GM23338 (cell line): ENCODE measurements around the gene SRSF4. TPM values are rescaled to one million over a fixed set of nuclear protein-coding genes. Genes with fewer than 3 reads are reported as not detected.

Source experiments
- ATAC-seq: fragments of 200-7000 bp; cut with Tn5 transposase; 3 replicates; pipeline ENCODE4 v1.9.1; 2020
- DNase-seq: peaks from one replicate; pipeline ENCODE4 v3.0.0-alpha.2; 2015; ENCODE audit warnings: low spot score
- H2AFZ ChIP-seq: fragments of 200-600 bp; sonication (generic); 2 replicates; pipeline ENCODE4 v1.8.0; 2016; ENCODE audit warnings: antibody characterized with exemption, mild to moderate bottlenecking, moderate library complexity
- H3F3A ChIP-seq: fragments of 200-600 bp; sonication (generic); replicated peaks from 2 replicates; pipeline ENCODE4 v1.8.0; 2017; ENCODE audit warnings: antibody characterized with exemption, mixed run types, low read depth
- H3K27ac ChIP-seq: fragments of 200-600 bp; sonication (generic); 2 replicates; pipeline ENCODE4 v1.6.1; 2016; ENCODE audit warnings: low read depth
- H3K27me3 ChIP-seq: fragments of 200-600 bp; sonication (generic); 2 replicates; pipeline ENCODE4 v1.8.0; 2016; ENCODE audit warnings: mild to moderate bottlenecking, mixed run types, moderate library complexity; ENCODE audit not compliant: insufficient read depth
- H3K36me3 ChIP-seq: fragments of 200-600 bp; sonication (generic); 2 replicates; pipeline ENCODE4 v1.8.0; 2016; ENCODE audit warnings: mild to moderate bottlenecking; ENCODE audit not compliant: insufficient read depth
- H3K4me1 ChIP-seq: fragments of 200-600 bp; sonication (generic); 2 replicates; pipeline ENCODE4 v1.8.0; 2016; ENCODE audit warnings: mild to moderate bottlenecking, moderate library complexity; ENCODE audit not compliant: insufficient read depth
- H3K4me2 ChIP-seq: fragments of 200-600 bp; sonication (generic); 2 replicates; pipeline ENCODE4 v1.7.1; 2017; ENCODE audit warnings: mixed run types
- H3K4me3 ChIP-seq: fragments of 200-600 bp; sonication (generic); 2 replicates; pipeline ENCODE4 v1.6.1; 2016; ENCODE audit warnings: mixed run types
- H3K79me2 ChIP-seq: fragments of 200-600 bp; sonication (generic); replicated peaks from 2 replicates; pipeline ENCODE4 v1.8.0; 2017; ENCODE audit warnings: mild to moderate bottlenecking; ENCODE audit not compliant: insufficient read depth
- H3K9me2 ChIP-seq: fragments of 200-600 bp; sonication (generic); 2 replicates; pipeline ENCODE4 v1.8.0; 2017; ENCODE audit not compliant: insufficient read depth
- H4K20me1 ChIP-seq: fragments of 200-600 bp; sonication (generic); replicated peaks from 2 replicates; pipeline ENCODE4 v1.8.0; 2017; ENCODE audit warnings: mild to moderate bottlenecking; ENCODE audit not compliant: insufficient read depth
- H3K27ac Mint-ChIP-seq: 2 replicates; pipeline ENCODE4 v1.8.0; 2020; ENCODE audit warnings: inconsistent platforms, mild to moderate bottlenecking, moderate library complexity, mixed read lengths
- H3K27me3 Mint-ChIP-seq: 3 replicates; pipeline ENCODE4 v1.8.0; 2022; ENCODE audit warnings: low read depth, mild to moderate bottlenecking, moderate library complexity, mixed read lengths, inconsistent platforms; ENCODE audit not compliant: insufficient read depth, poor library complexity
- H3K36me3 Mint-ChIP-seq: 3 replicates; pipeline ENCODE4 v1.8.0; 2021; ENCODE audit warnings: low read depth, mild to moderate bottlenecking, inconsistent platforms, moderate library complexity, mixed read lengths
- H3K4me1 Mint-ChIP-seq: 3 replicates; pipeline ENCODE4 v1.8.0; 2020; ENCODE audit warnings: mild to moderate bottlenecking, inconsistent platforms, mixed read lengths
- H3K4me3 Mint-ChIP-seq: 3 replicates; pipeline ENCODE4 v1.8.0; 2021; ENCODE audit warnings: moderate library complexity, mild to moderate bottlenecking, inconsistent platforms, mixed read lengths
- H3K9me3 Mint-ChIP-seq: 3 replicates; pipeline ENCODE4 v1.8.0; 2020; ENCODE audit warnings: moderate library complexity, mild to moderate bottlenecking, inconsistent platforms, mixed read lengths
- CREB1 ChIP-seq: fragments of 250-450 bp; sonication (Bioruptor Pico); IDR thresholded peaks from 2 replicates; pipeline ENCODE4 v1.5.0; 2020; ENCODE audit warnings: low read depth, mild to moderate bottlenecking, moderate library complexity
- EZH2 ChIP-seq: fragments of 200-600 bp; sonication (generic); IDR thresholded peaks from one replicate; pipeline ENCODE4 v1.8.0; 2017; ENCODE audit warnings: antibody characterized with exemption, mild to moderate bottlenecking, low read depth; ENCODE audit not compliant: unreplicated experiment
- EZH2phosphoT487 ChIP-seq: fragments of 200-600 bp; sonication (generic); IDR thresholded peaks from one replicate; pipeline ENCODE4 v1.8.1; 2018; ENCODE audit warnings: antibody characterized with exemption; ENCODE audit not compliant: unreplicated experiment
- JUNB ChIP-seq: IDR thresholded peaks from one replicate; pipeline ENCODE4 v1.6.1; 2016; ENCODE audit warnings: antibody characterized with exemption; ENCODE audit not compliant: unreplicated experiment
- NANOG ChIP-seq: IDR thresholded peaks from 2 replicates; pipeline ENCODE4 v1.6.1; 2016; ENCODE audit warnings: antibody characterized with exemption, borderline replicate concordance
- POLR2AphosphoS5 ChIP-seq: IDR thresholded peaks from 2 replicates; pipeline ENCODE4 v1.6.1; 2016; ENCODE audit warnings: antibody characterized with exemption, low read depth
- STAT1 ChIP-seq: IDR thresholded peaks from one replicate; pipeline ENCODE4 v1.6.1; 2016; ENCODE audit warnings: antibody characterized with exemption; ENCODE audit not compliant: unreplicated experiment
- ZNF114 ChIP-seq: fragments of 250-450 bp; sonication (Bioruptor Pico); IDR thresholded peaks from 2 replicates; pipeline ENCODE4 v1.5.0; 2020; ENCODE audit warnings: mild to moderate bottlenecking, moderate library complexity
- ZNF331 ChIP-seq: fragments of 250-450 bp; sonication (Bioruptor Pico); IDR thresholded peaks from 2 replicates; pipeline ENCODE4 v1.5.0; 2020; ENCODE audit warnings: low read depth, mild to moderate bottlenecking, moderate library complexity
- polyA plus RNA-seq: library from polyadenylated mRNA; unstranded; fragments of >200 nt; fragmentation: Nextera tagmentation; extraction: Ambion mirVana; gene quantifications from 2 replicates; pipeline ENCODE4 v1.2.1, GENCODE V29; 2016
- total RNA-seq: library from RNA; depleted of rRNA; stranded (reverse); fragments of >200 nt; shearing (Covaris generic); gene quantifications from 2 replicates; pipeline ENCODE4 v1.2.3, GENCODE V29; 2014
- TF ChIP-seq, protein P1 (sequence below): IDR thresholded peaks from 2 replicates; pipeline ENCODE4 v1.6.1; 2016; ENCODE audit warnings: antibody characterized with exemption
- TF ChIP-seq, protein P2 (sequence below): IDR thresholded peaks from one replicate; pipeline ENCODE4 v1.6.1; 2018; ENCODE audit warnings: antibody characterized with exemption; ENCODE audit not compliant: unreplicated experiment
- TF ChIP-seq, protein P3 (sequence below), 2 experiments: fragments of 200-600 bp in 1 of 2; sonication (generic) in 1 of 2; conservative IDR thresholded peaks; 2 replicates each; pipeline versions ENCODE4 v1.5.1 to v1.6.1; 2016 to 2017; ENCODE audit warnings: antibody characterized with exemption in 2 of 2, low read depth in 2 of 2, mild to moderate bottlenecking in 2 of 2, moderate library complexity in 1 of 2
- TF ChIP-seq, protein P4 (sequence below): fragments of 250-450 bp; sonication (Bioruptor Pico); IDR thresholded peaks from 2 replicates; pipeline ENCODE4 v1.5.0; 2020; ENCODE audit warnings: mild to moderate bottlenecking, moderate library complexity

Gene SRSF4
- total and polyA plus RNA-seq, 2 experiments from 2014 or later, result 58.4 to 98.3 TPM

DNA sequence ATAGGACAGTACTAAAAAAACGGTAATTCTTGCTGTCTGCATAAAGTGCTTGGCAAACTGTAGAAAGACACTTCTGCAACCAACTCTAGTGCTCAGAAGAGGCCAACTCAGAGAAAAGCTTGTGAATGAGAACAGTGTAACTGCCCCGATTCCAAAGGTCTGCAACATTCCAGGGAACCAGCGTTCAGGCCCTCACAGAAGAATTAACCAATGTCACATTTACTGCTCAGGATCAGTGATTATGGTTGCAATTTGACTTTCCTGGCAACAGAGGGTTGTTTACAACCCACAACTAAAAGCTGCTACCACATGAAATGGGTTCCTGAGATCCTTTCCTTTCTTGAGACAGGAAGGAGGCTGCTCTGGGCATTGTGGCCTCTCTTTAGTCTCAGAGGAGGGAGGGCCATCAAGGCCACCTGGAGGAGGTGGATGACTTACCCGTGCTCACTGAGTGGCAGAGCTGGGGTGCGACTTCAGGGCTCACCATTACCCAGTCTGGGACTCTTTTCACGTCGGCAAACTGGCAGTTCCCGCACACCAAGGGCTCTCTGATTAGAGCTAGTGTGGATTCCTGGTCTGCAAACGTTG, 15.3 kb downstream of the SRSF4 start:
- Histone ChIP-seq H4K20me1 (peaks cover 26% of the 10 kb centered on the region), H2AFZ (no peak overlapping the region), H3F3A (0 out of 2 replicates have a peak, but pooled peaks cover 6% of the 10 kb centered on the region), H3K79me2 (peaks cover 85% of the 10 kb centered on the region), H3K4me2 (peak overlapping the region; percentile 28), H3K27me3 (no peaks in the 10 kb centered on the region), H3K4me3 (no peak overlapping the region), H3K27ac (peak overlapping the region; percentile 76), H3K4me1 (peaks cover 70% of the 10 kb centered on the region), H3K36me3 (no peaks in the 10 kb centered on the region), H3K9me2 (no peaks in the 10 kb centered on the region)
- Mint-ChIP-seq H3K27ac (peak overlapping the region; percentile 8), H3K27me3 (peaks cover 10% of the 10 kb centered on the region), H3K4me3 (no peak overlapping the region; the same call in 2 of the 3 replicates), H3K36me3 (peaks cover 41% of the 10 kb centered on the region), H3K9me3 (no peaks in the 10 kb centered on the region), H3K4me1 (peaks cover 76% of the 10 kb centered on the region)
- no peak for DNase-seq
- TF ChIP-seq, protein P1, sequence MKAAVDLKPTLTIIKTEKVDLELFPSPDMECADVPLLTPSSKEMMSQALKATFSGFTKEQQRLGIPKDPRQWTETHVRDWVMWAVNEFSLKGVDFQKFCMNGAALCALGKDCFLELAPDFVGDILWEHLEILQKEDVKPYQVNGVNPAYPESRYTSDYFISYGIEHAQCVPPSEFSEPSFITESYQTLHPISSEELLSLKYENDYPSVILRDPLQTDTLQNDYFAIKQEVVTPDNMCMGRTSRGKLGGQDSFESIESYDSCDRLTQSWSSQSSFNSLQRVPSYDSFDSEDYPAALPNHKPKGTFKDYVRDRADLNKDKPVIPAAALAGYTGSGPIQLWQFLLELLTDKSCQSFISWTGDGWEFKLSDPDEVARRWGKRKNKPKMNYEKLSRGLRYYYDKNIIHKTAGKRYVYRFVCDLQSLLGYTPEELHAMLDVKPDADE, result no peak
- TF ChIP-seq, protein P2, sequence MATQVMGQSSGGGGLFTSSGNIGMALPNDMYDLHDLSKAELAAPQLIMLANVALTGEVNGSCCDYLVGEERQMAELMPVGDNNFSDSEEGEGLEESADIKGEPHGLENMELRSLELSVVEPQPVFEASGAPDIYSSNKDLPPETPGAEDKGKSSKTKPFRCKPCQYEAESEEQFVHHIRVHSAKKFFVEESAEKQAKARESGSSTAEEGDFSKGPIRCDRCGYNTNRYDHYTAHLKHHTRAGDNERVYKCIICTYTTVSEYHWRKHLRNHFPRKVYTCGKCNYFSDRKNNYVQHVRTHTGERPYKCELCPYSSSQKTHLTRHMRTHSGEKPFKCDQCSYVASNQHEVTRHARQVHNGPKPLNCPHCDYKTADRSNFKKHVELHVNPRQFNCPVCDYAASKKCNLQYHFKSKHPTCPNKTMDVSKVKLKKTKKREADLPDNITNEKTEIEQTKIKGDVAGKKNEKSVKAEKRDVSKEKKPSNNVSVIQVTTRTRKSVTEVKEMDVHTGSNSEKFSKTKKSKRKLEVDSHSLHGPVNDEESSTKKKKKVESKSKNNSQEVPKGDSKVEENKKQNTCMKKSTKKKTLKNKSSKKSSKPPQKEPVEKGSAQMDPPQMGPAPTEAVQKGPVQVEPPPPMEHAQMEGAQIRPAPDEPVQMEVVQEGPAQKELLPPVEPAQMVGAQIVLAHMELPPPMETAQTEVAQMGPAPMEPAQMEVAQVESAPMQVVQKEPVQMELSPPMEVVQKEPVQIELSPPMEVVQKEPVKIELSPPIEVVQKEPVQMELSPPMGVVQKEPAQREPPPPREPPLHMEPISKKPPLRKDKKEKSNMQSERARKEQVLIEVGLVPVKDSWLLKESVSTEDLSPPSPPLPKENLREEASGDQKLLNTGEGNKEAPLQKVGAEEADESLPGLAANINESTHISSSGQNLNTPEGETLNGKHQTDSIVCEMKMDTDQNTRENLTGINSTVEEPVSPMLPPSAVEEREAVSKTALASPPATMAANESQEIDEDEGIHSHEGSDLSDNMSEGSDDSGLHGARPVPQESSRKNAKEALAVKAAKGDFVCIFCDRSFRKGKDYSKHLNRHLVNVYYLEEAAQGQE, result no peak
- TF ChIP-seq, protein P3, sequence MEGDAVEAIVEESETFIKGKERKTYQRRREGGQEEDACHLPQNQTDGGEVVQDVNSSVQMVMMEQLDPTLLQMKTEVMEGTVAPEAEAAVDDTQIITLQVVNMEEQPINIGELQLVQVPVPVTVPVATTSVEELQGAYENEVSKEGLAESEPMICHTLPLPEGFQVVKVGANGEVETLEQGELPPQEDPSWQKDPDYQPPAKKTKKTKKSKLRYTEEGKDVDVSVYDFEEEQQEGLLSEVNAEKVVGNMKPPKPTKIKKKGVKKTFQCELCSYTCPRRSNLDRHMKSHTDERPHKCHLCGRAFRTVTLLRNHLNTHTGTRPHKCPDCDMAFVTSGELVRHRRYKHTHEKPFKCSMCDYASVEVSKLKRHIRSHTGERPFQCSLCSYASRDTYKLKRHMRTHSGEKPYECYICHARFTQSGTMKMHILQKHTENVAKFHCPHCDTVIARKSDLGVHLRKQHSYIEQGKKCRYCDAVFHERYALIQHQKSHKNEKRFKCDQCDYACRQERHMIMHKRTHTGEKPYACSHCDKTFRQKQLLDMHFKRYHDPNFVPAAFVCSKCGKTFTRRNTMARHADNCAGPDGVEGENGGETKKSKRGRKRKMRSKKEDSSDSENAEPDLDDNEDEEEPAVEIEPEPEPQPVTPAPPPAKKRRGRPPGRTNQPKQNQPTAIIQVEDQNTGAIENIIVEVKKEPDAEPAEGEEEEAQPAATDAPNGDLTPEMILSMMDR (conservative IDR thresholded peaks at IDR 0.05; ENCODE audit: low read depth in 2 of 2), result no peak
- TF ChIP-seq NANOG (no peak), EZH2 (no peak), ZNF114 (CRISPR knock-in tag) (no peak), ZNF331 (CRISPR knock-in tag) (no peak), JUNB (no peak), POLR2AphosphoS5 (no peak), CREB1 (CRISPR knock-in tag) (no peak), EZH2phosphoT487 (no peak), STAT1 (no peak)
- TF ChIP-seq, protein P4, sequence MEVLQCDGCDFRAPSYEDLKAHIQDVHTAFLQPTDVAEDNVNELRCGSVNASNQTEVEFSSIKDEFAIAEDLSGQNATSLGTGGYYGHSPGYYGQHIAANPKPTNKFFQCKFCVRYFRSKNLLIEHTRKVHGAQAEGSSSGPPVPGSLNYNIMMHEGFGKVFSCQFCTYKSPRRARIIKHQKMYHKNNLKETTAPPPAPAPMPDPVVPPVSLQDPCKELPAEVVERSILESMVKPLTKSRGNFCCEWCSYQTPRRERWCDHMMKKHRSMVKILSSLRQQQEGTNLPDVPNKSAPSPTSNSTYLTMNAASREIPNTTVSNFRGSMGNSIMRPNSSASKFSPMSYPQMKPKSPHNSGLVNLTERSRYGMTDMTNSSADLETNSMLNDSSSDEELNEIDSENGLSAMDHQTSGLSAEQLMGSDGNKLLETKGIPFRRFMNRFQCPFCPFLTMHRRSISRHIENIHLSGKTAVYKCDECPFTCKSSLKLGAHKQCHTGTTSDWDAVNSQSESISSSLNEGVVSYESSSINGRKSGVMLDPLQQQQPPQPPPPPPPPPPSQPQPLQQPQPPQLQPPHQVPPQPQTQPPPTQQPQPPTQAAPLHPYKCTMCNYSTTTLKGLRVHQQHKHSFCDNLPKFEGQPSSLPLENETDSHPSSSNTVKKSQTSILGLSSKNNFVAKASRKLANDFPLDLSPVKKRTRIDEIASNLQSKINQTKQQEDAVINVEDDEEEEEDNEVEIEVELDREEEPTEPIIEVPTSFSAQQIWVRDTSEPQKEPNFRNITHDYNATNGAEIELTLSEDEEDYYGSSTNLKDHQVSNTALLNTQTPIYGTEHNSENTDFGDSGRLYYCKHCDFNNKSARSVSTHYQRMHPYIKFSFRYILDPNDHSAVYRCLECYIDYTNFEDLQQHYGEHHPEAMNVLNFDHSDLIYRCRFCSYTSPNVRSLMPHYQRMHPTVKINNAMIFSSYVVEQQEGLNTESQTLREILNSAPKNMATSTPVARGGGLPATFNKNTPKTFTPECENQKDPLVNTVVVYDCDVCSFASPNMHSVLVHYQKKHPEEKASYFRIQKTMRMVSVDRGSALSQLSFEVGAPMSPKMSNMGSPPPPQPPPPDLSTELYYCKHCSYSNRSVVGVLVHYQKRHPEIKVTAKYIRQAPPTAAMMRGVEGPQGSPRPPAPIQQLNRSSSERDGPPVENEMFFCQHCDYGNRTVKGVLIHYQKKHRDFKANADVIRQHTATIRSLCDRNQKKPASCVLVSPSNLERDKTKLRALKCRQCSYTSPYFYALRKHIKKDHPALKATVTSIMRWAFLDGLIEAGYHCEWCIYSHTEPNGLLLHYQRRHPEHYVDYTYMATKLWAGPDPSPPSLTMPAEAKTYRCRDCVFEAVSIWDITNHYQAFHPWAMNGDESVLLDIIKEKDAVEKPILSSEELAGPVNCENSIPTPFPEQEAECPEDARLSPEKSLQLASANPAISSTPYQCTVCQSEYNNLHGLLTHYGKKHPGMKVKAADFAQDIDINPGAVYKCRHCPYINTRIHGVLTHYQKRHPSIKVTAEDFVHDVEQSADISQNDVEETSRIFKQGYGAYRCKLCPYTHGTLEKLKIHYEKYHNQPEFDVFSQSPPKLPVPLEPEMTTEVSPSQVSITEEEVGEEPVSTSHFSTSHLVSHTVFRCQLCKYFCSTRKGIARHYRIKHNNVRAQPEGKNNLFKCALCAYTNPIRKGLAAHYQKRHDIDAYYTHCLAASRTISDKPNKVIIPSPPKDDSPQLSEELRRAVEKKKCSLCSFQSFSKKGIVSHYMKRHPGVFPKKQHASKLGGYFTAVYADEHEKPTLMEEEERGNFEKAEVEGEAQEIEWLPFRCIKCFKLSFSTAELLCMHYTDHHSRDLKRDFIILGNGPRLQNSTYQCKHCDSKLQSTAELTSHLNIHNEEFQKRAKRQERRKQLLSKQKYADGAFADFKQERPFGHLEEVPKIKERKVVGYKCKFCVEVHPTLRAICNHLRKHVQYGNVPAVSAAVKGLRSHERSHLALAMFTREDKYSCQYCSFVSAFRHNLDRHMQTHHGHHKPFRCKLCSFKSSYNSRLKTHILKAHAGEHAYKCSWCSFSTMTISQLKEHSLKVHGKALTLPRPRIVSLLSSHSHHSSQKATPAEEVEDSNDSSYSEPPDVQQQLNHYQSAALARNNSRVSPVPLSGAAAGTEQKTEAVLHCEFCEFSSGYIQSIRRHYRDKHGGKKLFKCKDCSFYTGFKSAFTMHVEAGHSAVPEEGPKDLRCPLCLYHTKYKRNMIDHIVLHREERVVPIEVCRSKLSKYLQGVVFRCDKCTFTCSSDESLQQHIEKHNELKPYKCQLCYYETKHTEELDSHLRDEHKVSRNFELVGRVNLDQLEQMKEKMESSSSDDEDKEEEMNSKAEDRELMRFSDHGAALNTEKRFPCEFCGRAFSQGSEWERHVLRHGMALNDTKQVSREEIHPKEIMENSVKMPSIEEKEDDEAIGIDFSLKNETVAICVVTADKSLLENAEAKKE (CRISPR knock-in tag), result no peak
- ATAC-seq, result peak; percentile 17
